ENCODE results near the gene LIG1.
"Not testable (repeated sequence)": the region's sequence is repeated elsewhere in the genome, so short reads cannot be mapped to it uniquely, and the experiment has no call there.

LIG1 gene

DNA sequence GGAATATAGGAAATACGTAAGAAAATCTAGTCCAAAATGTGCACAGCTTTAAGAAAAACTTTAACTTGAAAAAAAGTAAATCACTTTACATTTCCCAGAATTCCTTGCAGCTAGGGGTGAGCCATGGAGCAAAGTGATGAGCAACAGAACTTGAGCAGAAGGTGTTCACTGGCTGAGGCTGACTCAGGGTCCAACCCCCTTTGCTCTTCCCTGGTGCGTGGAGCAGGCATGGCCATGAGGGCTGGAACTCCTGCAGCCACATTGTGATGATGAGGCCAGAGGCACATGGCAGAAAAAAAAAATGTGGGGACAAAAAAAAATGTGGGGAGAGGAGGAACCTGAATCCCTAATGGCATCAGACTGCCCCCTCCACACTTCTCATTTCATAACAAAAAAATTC is 49.6 kb downstream of the LIG1 start:
- DNase-seq: no peak

- no peak for DNase-seq
Measured at GRCh38 chr19:48118131-48118517, 52.0 kb downstream of the LIG1 start.

GRCh38 chr19:48117515-48118130 is 52.5 kb downstream of the LIG1 start:
- no peak for DNase-seq

DNA sequence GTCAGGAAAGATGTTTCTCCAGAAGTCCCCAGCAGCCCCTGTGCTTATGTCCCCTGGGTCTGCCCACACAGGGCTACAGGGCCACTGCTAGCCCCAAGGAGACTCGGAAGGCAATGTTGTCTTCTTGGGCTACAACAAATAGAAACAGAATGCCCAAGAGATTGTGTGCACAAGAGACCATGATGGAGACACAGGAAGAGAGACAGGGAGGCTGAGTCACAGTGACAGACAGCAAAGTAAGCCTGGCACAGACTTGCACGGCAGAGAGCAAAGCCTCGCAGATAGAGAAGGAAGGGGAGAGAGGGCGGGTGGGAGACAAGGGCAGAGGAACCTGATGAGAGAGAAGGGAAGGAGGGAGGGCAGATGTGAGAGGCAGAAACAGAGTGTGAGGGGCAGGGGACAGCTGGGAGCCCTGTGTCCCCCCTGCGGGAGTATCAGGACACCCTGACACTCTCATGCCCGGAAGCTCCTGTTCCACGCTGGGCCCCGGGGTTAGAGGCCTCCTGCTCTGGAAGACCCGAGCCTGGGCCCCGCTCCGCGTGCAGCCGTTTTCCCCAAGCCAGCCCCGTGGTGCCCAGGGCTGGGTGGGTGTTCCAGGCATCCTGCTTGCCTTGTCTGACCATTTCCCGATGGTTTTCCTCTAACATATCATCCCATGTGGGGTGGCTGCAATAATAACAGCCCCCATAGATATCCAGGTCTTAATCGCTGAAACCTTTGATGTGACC is 56.8 kb downstream of the LIG1 start:
- no peak for DNase-seq

- no peak for DNase-seq
Measured at GRCh38 chr19:48111280-48111679, 58.9 kb downstream of the LIG1 start.

DNA sequence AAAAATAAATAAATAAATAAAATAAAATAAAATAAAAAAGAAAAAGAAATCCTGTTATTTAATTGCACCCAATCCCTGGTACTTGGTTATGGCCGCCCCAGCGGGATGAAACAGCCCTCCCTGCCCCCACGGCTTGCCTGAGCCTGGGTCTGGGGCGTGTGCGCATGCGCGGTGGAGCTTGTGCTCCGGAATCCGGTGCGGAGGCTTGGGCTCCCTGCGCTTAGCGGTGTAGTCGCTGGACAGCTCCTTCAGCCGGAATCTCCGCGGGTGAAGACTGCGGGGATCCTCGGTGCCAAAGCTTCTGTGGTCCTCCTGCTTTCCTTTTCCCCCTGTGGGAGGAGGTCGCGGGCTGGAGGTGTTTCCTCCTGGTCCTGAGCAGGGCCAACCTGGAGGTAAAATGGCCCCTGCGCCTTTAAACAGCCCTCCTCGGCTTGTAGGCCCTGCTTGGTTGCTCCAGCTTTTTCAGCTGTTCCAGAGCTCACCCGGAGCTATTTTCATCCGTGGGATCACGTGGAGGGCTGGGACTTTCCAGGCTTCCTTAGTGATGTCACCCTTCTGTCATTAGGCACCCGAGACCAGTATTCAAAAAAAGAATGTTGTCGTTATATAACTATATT is 59.7 kb downstream of the LIG1 start, which contains the start of gene PLA2G4C:
PLA2G4C (minus strand) TSS at position 468 of the 617 bp plus-strand sequence. CDS start 4,288 bp downstream, outside the sequence.
- DNase-seq: peak; percentile 92

DNA sequence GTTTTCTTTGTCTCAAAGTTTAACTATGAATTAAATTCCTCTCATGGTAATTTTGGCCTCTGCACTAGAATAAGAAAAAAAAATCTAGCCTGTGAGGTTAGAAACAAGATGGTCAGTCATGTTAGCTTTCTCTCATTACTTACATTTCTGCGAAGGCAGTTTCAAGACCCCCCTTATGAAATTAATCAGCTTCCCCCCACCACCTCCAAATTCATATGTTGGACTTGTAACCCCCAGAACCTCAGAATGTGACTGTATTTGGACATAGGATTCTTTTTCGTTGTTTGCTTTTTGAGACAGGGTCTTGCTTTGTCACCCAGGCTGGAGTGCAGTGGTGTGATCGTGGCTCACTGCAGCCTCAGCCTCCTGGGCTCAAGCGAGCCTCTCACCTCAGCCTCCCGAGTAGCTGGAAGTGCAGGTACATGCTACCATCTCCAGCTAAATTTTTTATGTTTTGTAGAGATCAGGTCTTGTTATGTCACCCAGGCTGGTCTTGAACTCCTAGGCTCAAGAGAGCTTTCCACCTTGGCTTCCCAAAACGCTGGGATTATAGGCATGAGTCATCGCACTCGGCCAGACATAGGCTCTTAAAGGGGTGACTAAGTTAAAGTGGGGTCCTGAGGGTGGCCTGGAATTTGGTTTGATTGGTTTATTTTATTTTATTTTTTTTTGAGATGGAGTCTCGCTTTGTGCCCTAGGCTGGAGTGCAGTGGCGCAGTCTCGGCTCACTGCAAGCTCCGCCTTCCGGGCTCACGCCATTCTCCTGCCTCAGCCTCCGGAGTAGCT is 61.0 kb downstream of the LIG1 start:
- no peak for DNase-seq

DNA sequence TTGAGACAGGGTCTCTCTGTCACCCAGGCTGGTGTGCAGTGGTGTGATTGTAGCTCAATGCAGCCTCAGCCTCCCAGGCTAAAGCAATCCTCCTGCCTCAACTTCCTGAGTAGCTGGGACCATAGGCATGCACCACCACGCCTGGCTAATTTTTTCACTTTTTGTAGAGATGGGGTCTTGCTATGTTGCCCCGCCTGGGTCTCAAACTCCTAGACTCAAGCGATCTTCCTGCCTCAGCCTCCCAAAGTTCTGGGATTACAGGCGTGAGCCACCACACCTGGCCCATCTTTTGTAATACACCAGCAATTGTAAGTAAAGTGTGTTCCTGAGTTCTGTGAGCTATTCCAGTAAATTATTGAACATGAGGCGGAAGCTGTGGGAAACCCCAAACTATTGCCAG is 66.2 kb downstream of the LIG1 start:
- DNase-seq: no peak

DNA sequence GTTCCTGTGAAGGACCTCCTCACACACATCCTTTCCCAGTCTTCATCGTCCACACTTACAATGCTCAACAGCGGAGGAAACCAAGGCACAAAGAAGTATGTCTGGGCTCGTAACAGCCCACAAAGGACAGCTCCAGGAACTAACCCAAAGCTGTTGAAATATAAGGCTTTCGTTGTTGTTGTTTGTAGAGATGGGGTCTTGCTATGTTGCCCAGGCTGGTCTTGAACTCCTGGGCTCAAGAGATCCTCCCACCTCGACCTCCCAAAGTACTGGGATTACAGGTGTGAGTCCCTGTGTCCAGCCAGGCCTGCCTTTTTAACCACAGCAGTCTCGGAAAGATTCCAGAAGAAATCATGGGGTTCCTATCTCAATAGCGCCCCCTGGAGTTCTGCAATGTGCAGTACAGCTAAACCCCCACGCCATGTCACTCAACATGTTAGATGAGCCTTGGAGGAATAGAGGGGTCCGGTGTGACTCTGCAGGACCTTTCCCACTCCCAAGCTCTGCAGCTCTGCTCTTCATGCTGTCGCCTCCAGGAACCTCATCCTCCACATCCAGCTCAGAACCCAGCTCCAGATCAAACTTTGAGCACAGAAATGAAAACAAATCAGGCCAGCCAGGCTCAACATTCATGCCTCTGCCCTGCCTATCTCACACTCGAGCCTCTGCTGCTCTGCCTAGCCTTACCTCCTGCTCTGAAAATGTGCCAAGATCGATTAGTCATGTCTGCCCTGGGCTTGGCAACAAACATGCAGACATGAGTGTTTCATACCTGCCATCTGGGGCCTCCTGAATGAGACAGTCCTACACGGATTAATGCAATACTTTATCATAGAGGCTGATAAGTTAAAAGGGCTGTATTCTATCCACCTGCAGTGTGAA is 67.0 kb downstream of the LIG1 start:
- DNase-seq: peak; percentile 42

GRCh38 chr19:48095612-48096175 is 74.5 kb downstream of the LIG1 start:
- DNase-seq: no peak

- DNase-seq: no peak
Measured at GRCh38 chr19:48094855-48095203, 75.3 kb downstream of the LIG1 start.

DNA sequence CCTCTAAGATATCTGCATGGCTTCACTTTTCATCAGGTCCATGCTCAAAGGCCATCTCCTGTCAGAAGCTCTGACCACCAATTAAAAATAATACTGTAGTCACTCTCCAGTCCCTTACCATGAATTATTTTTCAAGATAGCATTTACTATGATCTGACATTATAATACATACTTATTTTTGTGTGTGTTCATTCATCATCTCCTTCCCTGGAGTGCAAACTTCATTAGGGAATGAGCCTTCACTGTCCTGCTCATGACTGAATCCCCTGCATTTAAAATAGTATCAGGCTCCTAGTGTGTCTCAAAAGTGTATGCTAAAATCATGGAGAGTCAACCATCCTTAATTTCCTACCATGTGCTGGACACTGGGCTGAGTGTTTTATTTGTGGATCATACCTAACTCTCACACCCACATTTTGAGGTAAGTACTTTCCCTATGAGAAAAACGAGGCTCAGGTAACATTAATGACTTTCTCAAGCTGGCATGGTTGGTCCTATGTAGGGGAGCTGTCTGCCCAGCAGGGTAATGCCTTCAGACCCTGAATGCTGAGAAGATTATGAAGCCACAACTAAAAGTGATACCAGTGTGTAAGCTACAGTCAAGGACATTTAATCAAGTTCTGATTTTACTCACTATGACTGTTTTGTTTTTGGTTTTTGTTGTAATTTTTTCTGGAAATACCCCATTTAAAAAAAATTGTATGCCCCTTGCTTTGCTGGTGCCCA is 75.9 kb downstream of the LIG1 start:
- DNase-seq: no peak

DNA sequence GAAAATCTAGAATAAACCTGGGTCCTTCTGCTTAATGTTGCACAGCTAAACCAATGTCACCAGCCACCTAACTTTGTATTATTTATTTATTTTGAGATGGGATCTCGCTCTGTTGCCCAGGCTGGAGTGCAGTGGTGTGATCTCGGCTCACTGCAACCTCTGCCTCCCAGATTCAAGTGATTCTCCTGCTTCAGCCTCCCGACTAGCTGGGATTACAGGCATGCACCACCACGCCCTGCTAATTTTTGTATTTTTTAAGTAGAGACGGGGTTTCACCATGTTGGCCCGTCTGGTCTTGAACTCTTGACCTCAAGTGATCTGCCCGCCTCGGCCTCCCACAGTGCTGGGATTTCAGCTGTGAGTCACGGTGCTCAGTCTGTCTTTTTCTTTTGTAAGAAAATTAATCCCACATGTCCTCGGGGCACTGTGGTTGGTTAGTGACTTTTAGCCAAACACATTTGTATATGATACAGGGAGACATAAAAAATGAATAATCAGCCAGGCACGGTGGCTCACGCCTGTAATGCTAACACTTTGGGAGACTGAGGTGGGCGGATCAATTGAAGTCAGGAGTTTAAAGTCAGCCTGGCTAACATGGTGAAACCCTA is 78.9 kb downstream of the LIG1 start:
- DNase-seq: not testable (repeated sequence)

DNA sequence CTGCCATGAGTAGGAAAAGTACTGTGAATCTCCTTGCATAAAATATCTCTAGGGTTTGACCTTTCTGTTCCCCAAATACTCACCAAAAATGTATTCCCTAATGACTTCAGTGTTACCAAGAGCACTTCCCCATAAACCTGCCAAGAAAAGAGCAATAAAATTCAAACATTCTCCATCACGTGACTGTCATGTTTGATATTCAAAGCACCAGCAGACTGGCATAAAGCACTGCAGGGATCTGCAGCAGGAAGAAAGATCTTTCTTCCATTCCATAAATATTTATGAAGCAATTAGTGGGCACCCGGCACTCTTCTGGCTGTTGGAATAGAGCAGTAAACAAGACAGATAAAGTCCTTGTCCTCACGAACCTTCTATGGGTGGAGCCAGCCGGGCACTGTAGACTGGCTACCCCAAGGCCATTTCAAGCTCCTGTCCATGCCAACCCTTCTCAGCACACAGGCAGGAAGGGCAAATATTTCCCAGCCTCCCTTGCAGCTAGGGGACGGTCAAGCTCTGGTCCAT is 79.8 kb downstream of the LIG1 start:
- DNase-seq: no peak

DNA sequence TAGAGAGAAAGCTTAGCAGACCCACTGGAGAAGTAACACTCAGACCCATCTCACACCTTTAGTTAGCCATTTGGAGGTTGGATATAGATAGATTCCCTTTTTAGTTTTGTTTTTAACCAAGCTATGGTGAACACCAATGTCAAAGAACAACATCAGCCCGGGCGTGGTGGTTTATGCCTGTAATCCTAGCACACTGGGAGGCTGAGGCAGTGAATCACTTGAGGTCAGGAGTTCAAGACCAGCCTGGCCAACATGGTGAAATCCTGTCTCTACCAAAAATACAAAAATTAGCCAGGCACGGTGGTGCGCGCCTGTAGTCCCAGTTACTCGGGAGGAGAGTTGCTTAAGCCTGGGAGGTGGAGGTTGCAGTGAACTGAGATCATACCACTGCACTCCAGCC is 81.2 kb downstream of the LIG1 start:
- DNase-seq: not testable (repeated sequence)

- no peak for DNase-seq
Measured at GRCh38 chr19:48085904-48086864, 84.0 kb downstream of the LIG1 start.

DNA sequence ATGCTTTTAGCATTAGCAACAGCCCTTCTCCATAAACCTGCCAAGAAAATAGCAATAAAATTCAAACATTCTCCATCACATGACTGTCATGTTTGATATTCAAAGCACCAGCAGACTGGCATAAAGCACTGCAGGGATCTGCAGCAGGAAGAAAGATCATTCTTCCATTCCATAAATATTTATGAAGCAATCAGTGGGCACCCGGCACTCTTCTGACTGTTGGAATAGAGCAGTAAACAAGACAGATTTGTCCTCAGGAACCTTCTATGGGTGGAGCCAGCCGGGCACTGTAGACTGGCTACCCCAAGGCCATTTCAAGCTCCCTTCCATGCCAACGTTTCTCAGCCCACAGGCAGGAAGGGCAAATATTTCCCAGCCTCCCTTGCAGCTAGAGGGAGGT is 85.1 kb downstream of the LIG1 start:
- DNase-seq: no peak

DNA sequence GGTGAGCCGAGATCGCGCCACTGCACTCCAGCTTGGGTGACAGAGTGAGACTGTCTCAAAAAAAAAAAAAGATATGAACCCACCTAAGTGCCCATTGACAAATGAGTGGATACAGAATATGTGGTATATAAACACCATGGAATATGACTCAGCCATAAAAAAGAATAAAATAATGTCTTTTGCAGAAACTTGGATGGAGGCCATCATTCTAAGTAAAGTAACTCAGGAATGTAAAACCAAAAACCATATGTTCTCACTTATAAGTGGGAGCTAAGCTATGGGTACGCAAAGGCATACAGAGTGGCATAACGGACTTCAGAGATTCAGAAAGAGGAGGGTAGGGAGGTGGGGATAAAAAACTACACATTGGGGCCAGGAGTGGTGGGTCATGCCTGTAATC is 89.0 kb downstream of the LIG1 start:
- no peak for DNase-seq

GRCh38 chr19:48070177-48070769 is 99.9 kb downstream of the LIG1 start:
- not testable (repeated sequence) for DNase-seq
